ENCODE measurements around the gene SLC40A1. TPM values are rescaled to one million over a fixed set of nuclear protein-coding genes. Genes with fewer than 3 reads are reported as not detected.

The SLC40A1 gene
- total and polyA plus RNA-seq, 12 donors = 9.4 to 93.9 (median 46.8) TPM

DNA sequence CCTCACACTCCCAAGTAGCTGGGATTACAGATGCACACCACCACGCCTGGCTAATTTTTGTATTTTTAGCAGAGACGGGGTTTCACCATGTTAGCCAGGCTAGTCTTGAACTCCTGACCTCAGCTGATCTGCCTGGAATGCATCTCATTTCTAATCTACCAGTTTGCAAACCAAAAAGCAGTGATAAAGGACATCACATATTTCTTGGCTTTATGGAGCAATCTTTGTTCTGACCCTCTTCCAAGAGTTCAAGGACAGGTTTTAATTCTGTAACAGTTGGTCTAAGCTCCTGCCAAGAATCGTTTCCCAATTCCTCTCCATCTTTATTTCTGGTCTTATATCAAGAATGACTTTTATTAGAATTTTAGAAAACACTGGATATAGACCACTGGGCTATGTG, 67.7 kb downstream of the SLC40A1 start:
- H3K27me3 ChIP-seq = no peaks in the 10 kb centered on the region
- H3K27ac ChIP-seq = peak overlapping the region in 2 of 10 donors; percentile 22 to 54
- intact Hi-C loops (cut with DNase I) = loop anchor here in 1 of 10 donors (10.0 kb wide), 1 partner anchor 62 kb away; no protein-coding TSS in a partner anchor
- peaks cover 0 to 14% (median 0%) of the 10 kb centered on the region in 11 donors for H3K9me3 ChIP-seq
- TF ChIP-seq, protein P1, sequence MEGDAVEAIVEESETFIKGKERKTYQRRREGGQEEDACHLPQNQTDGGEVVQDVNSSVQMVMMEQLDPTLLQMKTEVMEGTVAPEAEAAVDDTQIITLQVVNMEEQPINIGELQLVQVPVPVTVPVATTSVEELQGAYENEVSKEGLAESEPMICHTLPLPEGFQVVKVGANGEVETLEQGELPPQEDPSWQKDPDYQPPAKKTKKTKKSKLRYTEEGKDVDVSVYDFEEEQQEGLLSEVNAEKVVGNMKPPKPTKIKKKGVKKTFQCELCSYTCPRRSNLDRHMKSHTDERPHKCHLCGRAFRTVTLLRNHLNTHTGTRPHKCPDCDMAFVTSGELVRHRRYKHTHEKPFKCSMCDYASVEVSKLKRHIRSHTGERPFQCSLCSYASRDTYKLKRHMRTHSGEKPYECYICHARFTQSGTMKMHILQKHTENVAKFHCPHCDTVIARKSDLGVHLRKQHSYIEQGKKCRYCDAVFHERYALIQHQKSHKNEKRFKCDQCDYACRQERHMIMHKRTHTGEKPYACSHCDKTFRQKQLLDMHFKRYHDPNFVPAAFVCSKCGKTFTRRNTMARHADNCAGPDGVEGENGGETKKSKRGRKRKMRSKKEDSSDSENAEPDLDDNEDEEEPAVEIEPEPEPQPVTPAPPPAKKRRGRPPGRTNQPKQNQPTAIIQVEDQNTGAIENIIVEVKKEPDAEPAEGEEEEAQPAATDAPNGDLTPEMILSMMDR (IDR thresholded peaks at IDR 0.05) = no peak
- DNase-seq (no peak), ATAC-seq (no peak)
- no peaks in the 10 kb centered on the region for H3K36me3 ChIP-seq
- H3K4me3 ChIP-seq = no peak overlapping the region
- 75 to 76% methylated on average over 3 of the region's 3 CpGs for whole genome bisulfite sequencing, 2 donors
- H3K4me1 ChIP-seq = peaks cover 0 to 37% (median 0%) of the 10 kb centered on the region in 9 donors

DNA sequence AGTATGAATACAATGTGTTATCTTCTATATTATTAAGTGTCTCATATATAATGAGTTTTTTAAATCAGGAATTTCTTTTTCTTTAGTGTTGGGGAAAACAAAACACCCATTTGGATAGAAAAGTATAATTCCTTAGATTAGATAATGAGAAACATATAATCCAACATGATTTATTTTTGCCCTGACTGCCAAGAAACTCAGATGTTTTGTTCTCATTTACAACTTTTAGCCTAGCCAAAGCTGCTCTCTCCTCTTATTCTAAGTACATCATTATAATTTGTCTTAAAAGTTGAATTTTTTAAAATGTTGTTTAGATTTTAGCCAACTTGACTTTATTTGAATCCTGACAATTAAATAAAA, 68.6 kb downstream of the SLC40A1 start:
- TF ChIP-seq, protein P1 (IDR thresholded peaks at IDR 0.05) = no peak
- H3K4me1 ChIP-seq = peaks cover 0 to 37% (median 0%) of the 10 kb centered on the region in 9 donors

DNA sequence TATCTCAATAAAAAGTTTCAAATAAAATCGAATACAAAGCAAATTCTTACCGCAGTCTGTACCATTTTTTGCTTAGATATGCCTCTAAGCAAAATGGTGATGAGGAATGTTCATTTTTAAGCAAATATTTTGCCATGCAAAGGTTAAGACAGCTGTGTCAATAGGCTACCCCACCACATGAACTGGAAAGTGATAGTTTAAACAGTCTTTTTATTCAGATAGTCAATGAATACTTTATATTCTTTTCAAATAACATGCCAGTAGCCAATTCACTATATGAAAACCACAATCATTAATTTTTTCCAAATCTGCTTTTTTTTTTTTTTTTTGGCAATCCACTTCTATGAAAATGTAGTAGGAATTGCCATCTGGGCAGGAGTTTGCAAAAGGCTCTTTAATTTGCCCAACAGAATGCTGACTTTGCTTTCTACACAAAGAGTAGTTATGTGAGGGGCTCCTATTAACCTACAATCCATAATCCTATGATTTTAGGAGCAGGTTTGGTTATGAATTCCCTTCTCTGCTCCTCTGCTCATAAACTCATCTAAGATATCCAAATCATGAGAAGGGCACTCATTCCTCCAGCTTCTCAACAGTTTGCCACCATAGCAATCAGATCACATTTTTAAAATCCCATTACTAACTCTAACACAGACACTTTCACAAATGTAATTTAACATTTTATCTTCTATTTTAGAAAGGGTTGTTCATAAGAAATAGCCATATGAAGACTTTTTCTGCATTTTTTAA, 69.2 kb downstream of the SLC40A1 start:
- intact Hi-C loops (cut with DNase I) = loop anchor here in 1 of 10 donors (10.0 kb wide), 1 partner anchor 63 kb away; no protein-coding TSS in a partner anchor
- Histone ChIP-seq H3K4me1 (peaks cover 0 to 32% (median 0%) of the 10 kb centered on the region in 9 donors), H3K27me3 (no peaks in the 10 kb centered on the region), H3K4me3 (no peak overlapping the region), H3K36me3 (no peaks in the 10 kb centered on the region), H3K9me3 (peaks cover 0 to 8% (median 0%) of the 10 kb centered on the region in 11 donors), H3K27ac (peak overlapping the region in 1 of 10 donors; percentile 16)
- TF ChIP-seq, protein P1 (IDR thresholded peaks at IDR 0.05) = no peak
- ATAC-seq (no peak), DNase-seq (no peak)
- 91 to 96% methylated on average over 2 of the region's 2 CpGs for WGBS, 2 donors

More for the DNA sequence above, 68.6 kb downstream of the SLC40A1 start:
- Histone ChIP-seq H3K36me3 (no peaks in the 10 kb centered on the region), H3K4me3 (no peak overlapping the region), H3K9me3 (peaks cover 0 to 8% (median 0%) of the 10 kb centered on the region in 11 donors), H3K27me3 (no peaks in the 10 kb centered on the region), H3K27ac (peak overlapping the region in 1 of 10 donors; percentile 16)
- DNase-seq (no peak), ATAC-seq (no peak)
- intact Hi-C loops (cut with DNase I) = loop anchor here in 1 of 10 donors (10.0 kb wide), 1 partner anchor 63 kb away; no protein-coding TSS in a partner anchor

Other genes with a start within 250 kb of the SLC40A1 start
- 10 to 100 TPM; 15.4 to 19.2 (median 17.3) TPM for gene WDR75, start 139.3 kb downstream of the SLC40A1 start, total RNA-seq
- gene WDR75, start 139.3 kb downstream of the SLC40A1 start, polyA plus RNA-seq = 10 to 100 TPM; 11.8 to 15.9 TPM
- gene ASNSD1, start 80.7 kb upstream of the SLC40A1 start, total RNA-seq = 10 to 100 TPM; 25.9 to 46.7 (median 30.8) TPM
- gene ASNSD1, start 80.7 kb upstream of the SLC40A1 start, polyA plus RNA-seq = 10 to 100 TPM; 29.3 to 32.1 TPM
- gene ANKAR, start 93.9 kb upstream of the SLC40A1 start, total RNA-seq = 1 to 10 TPM; 4.4 to 9.3 (median 5.8) TPM
- gene ANKAR, start 93.9 kb upstream of the SLC40A1 start, polyA plus RNA-seq = 1 to 10 TPM in 1 of 2 donors, under 1 TPM in 1; 0.64 to 5.6 TPM
- 10 to 100 TPM in 5 of 10 donors, 1 to 10 TPM in 5; 5.8 to 14.1 (median 9.9) TPM for gene OSGEPL1, start 182.0 kb upstream of the SLC40A1 start, total RNA-seq
- 1 to 10 TPM; 3.9 to 5.0 TPM for gene OSGEPL1, start 182.0 kb upstream of the SLC40A1 start, polyA plus RNA-seq
- gene ORMDL1, start 203.6 kb upstream of the SLC40A1 start, total RNA-seq = 10 to 100 TPM; 18.1 to 29.3 (median 23.5) TPM
- 10 to 100 TPM; 34.7 to 88.2 TPM for gene ORMDL1, start 203.6 kb upstream of the SLC40A1 start, polyA plus RNA-seq
- gene PMS1, start 203.7 kb upstream of the SLC40A1 start, total RNA-seq = 10 to 100 TPM in 8 of 10 donors, 1 to 10 TPM in 2; 7.0 to 15.1 (median 11.5) TPM
- gene PMS1, start 203.7 kb upstream of the SLC40A1 start, polyA plus RNA-seq = 10 to 100 TPM in 1 of 2 donors, 1 to 10 TPM in 1; 4.1 to 17.3 TPM

All from heart right ventricle (tissue), 16 donors.